SK-N-SH (cell line): ENCODE results near the gene DMD.
"Not testable (repeated sequence)": the region's sequence is repeated elsewhere in the genome, so short reads cannot be mapped to it uniquely, and the experiment has no call there.

Experiments
- EP300 ChIP-seq, 2 experiments: IDR thresholded peaks; 2 replicates each; pipeline versions ENCODE4 v1.4.0 to v1.6.1; 2012; ENCODE audit warnings: borderline replicate concordance in 1 of 2, low read depth in 1 of 2, low read length in 1 of 2
- GABPA ChIP-seq: IDR thresholded peaks from 2 replicates; pipeline ENCODE4 v1.4.0; 2012; ENCODE audit warnings: low read depth, mild to moderate bottlenecking
- POLR2AphosphoS5 ChIP-seq: IDR thresholded peaks from 2 replicates; pipeline ENCODE4 v1.6.1; 2012; ENCODE audit warnings: low read depth, low read length
- REST ChIP-seq: IDR thresholded peaks from 2 replicates; pipeline ENCODE4 v1.6.1; 2012; ENCODE audit warnings: mild to moderate bottlenecking, low read depth, low read length, moderate library complexity
- YY1 ChIP-seq: IDR thresholded peaks from 2 replicates; pipeline ENCODE4 v1.4.0; 2012; ENCODE audit warnings: low read depth, mild to moderate bottlenecking
- TF ChIP-seq, protein P1 (sequence below): IDR thresholded peaks from 2 replicates; pipeline ENCODE4; 2012

- not testable (repeated sequence) for TF ChIP-seq YY1; GABPA; POLR2AphosphoS5; EP300 (IDR thresholded peaks at IDR 0.05; ENCODE audit: borderline replicate concordance in 1 of 2, low read depth in 1 of 2, low read length in 1 of 2); REST
- TF ChIP-seq, protein P1, sequence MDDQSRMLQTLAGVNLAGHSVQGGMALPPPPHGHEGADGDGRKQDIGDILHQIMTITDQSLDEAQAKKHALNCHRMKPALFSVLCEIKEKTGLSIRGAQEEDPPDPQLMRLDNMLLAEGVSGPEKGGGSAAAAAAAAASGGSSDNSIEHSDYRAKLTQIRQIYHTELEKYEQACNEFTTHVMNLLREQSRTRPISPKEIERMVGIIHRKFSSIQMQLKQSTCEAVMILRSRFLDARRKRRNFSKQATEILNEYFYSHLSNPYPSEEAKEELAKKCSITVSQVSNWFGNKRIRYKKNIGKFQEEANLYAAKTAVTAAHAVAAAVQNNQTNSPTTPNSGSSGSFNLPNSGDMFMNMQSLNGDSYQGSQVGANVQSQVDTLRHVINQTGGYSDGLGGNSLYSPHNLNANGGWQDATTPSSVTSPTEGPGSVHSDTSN = not testable (repeated sequence)
These were observed 137.7 kb downstream of the DMD start for GRCh38 chrX:33073660-33074059.
